K562 (cell line): ENCODE results near the gene HSPA5. TPM values are rescaled to one million over a fixed set of nuclear protein-coding genes. Genes with fewer than 3 reads are reported as not detected.
A peak's percentile ranks its signal among the peaks of the same experiment; 100 is the strongest.

Experiments used
- ATF3 ChIP-seq, 2 experiments: fragments of 450-650 bp in 1 of 2; sonication (generic) in 1 of 2; formaldehyde crosslinking in 1 of 2; IDR thresholded peaks in 1 of 2; conservative IDR thresholded peaks in 1 of 2; 2 replicates each; pipeline versions ENCODE4 v1.6.1 to v1.8.1; 2016 to 2023; ENCODE audit warnings: mild to moderate bottlenecking in 2 of 2, moderate library complexity in 2 of 2, inconsistent platforms in 1 of 2, missing genetic modification reagents in 1 of 2
- FOS ChIP-seq: IDR thresholded peaks from 3 replicates; pipeline ENCODE4 v1.6.1; 2011; ENCODE audit not compliant: insufficient read length; ENCODE audit errors: extremely low read depth
- HDAC1 ChIP-seq, 2 experiments: fragments of 450-650 bp; IDR thresholded peaks; 2 replicates each; pipeline ENCODE4 v1.6.1; 2016 to 2017; ENCODE audit warnings: inconsistent platforms in 1 of 2, mild to moderate bottlenecking in 1 of 2, moderate library complexity in 1 of 2
- MAFK ChIP-seq: IDR thresholded peaks from 2 replicates; pipeline ENCODE4 v1.6.1; 2011; ENCODE audit warnings: low read length, improper control_type of control experiment
- MLX ChIP-seq, 2 experiments: fragments of 450-650 bp in 1 of 2; sonication (generic) in 1 of 2; formaldehyde crosslinking; conservative IDR thresholded peaks; 2 replicates each; pipeline versions ENCODE4 v1.4.0 to v1.8.1; 2020 to 2022; ENCODE audit warnings: mild to moderate bottlenecking in 1 of 2, missing genetic modification reagents in 1 of 2
- MNT ChIP-seq, 2 experiments: fragments of 450-650 bp; conservative IDR thresholded peaks; 2 replicates each; pipeline ENCODE4 v1.6.1; 2017; ENCODE audit warnings: mild to moderate bottlenecking in 2 of 2, moderate library complexity in 2 of 2
- NCOA1 ChIP-seq: fragments of 450-650 bp; IDR thresholded peaks from 2 replicates; pipeline ENCODE4 v1.6.1; 2016; ENCODE audit warnings: low read depth
- PHF20 ChIP-seq: fragments of 450-650 bp; IDR thresholded peaks from 2 replicates; pipeline ENCODE4 v1.6.1; 2018; ENCODE audit not compliant: partially characterized antibody
- PKNOX1 ChIP-seq: fragments of 450-650 bp; IDR thresholded peaks from 2 replicates; pipeline ENCODE4 v1.6.1; 2016
- PRDM10 ChIP-seq: fragments of 450-650 bp; IDR thresholded peaks from 2 replicates; pipeline ENCODE4 v1.6.1; 2018; ENCODE audit not compliant: partially characterized antibody
- RB1 ChIP-seq: fragments of 450-650 bp; IDR thresholded peaks from 2 replicates; pipeline ENCODE4 v1.6.1; 2017; ENCODE audit warnings: low read depth, mild to moderate bottlenecking
- SIN3A ChIP-seq, 2 experiments: fragments of 150-350 bp in 1 of 2; IDR thresholded peaks; 2 replicates each; pipeline ENCODE4 v1.6.1; 2011 to 2016; ENCODE audit warnings: borderline replicate concordance in 2 of 2, low read depth in 2 of 2, low read length in 2 of 2, mild to moderate bottlenecking in 2 of 2, moderate library complexity in 2 of 2; ENCODE audit not compliant: control insufficient read depth in 1 of 2
- ZBTB1 ChIP-seq: sonication (generic); formaldehyde crosslinking; IDR thresholded peaks from 2 replicates; pipeline ENCODE4 v1.8.1; 2023; ENCODE audit warnings: missing genetic modification reagents, low read depth, mild to moderate bottlenecking, borderline replicate concordance
- ZBTB2 ChIP-seq: fragments of 450-650 bp; IDR thresholded peaks from 2 replicates; pipeline ENCODE4 v1.6.1; 2016; ENCODE audit warnings: antibody characterized with exemption
- ZNF197 ChIP-seq: fragments of 200-800 bp; sonication (Bioruptor generic); IDR thresholded peaks from 2 replicates; pipeline ENCODE4 v1.6.1; 2016; ENCODE audit warnings: low read depth, missing genetic modification characterization, missing compliant biosample characterization
- polyA plus RNA-seq, 8 experiments: library from polyadenylated mRNA; depleted of rRNA in 4 of 8; stranded (reverse) in 5 of 8; unstranded in 3 of 8; fragments of >200 nt; fragmentation: Nextera tagmentation in 2 of 8; fragmentation: Illumina TruSeq in 1 of 8; extraction: Ambion mirVana in 2 of 8; extraction: Trizol in 1 of 8; gene quantifications; 2 replicates each; pipeline versions ENCODE4 v1.2.1 to v1.2.3, GENCODE V29; 2011 to 2014; ENCODE audit warnings: inconsistent platforms in 1 of 8, missing spikeins in 1 of 8
- total RNA-seq, 7 experiments: library from RNA; depleted of rRNA in 6 of 7; stranded (reverse); fragments of >200 nt in 6 of 7; fragmentation: Illumina TruSeq in 2 of 7; extraction: Trizol in 2 of 7; gene quantifications; 2 replicates each; pipeline versions ENCODE4 v1.2.1 to v1.2.3, GENCODE V29; 2011 to 2021; ENCODE audit warnings: low replicate concordance in 1 of 7

Gene HSPA5
- total and polyA plus RNA-seq, 9 of the 15 experiments (the other 6 are each of a cell fraction or from before 2014, with no cell fraction given): 48.0 to 265 (median 113) TPM

- TF ChIP-seq PHF20 (peak; percentile 78), FOS (no peak), ZBTB1 (CRISPR knock-in tag) (peak; percentile 64; the same call in 1 of the 2 replicates), SIN3A (IDR thresholded peaks at IDR 0.05; ENCODE audit: borderline replicate concordance in 2 of 2, control insufficient read depth in 1 of 2, low read depth in 2 of 2, low read length in 2 of 2) (peak in 1 of 2 experiments; percentile 40; a peak in 2 of 4 replicates), MNT (conservative IDR thresholded peaks at IDR 0.05) (peak; percentile 39 to 80), MLX (CRISPR knock-in tag; conservative IDR thresholded peaks at IDR 0.05) (0 out of 4 replicates have a peak, but pooled peaks of 1 of the 2 experiments have one; percentile 65), RB1 (peak; percentile 97), ATF3 (IDR thresholded peaks at IDR 0.05) (no peak), ATF3 (CRISPR knock-in tag; conservative IDR thresholded peaks at IDR 0.05) (peak; percentile 56; the same call in 1 of the 2 replicates), HDAC1 (IDR thresholded peaks at IDR 0.05) (peak in 1 of 2 experiments; percentile 5; a peak in 1 of 4 replicates), MAFK (no peak), PKNOX1 (peak; percentile 50), ZBTB2 (peak; percentile 87), PRDM10 (peak; percentile 68), NCOA1 (0 out of 2 replicates have a peak, but pooled peaks have one; percentile 10), ZNF197 (CRISPR knock-in tag) (no peak)
These were observed 51.5 kb downstream of the HSPA5 start, which contains the start of gene PPP6C (continued) for GRCh38 chr9:125189361-125190289.
